ENCODE measurements around the gene CENPU. TPM values are rescaled to one million over a fixed set of nuclear protein-coding genes. Genes with fewer than 3 reads are reported as not detected.

The CENPU gene
- total RNA-seq, 1 donor from 2014 or later: 74.2 TPM

DNA sequence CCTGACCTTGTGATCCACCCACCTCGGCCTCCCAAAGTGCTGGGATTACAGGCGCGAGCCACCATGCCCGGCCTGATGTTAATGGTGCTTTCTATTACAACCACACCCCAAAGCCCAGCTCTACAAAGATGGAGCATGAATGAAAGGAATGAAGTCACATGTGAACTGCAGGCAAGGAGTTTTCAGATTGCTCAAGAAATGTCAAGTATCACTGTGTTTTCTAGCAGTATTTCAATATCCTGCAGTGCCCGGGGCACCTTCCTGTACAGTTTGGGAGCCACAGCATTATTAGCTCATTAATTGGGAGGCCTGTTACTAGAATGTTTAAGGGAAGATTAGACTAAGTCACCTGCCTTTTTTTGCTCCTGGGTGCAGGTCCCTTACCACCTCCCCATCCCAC is 44.2 kb downstream of the CENPU start:
- Mint-ChIP-seq H3K4me3 (ENCODE audit: low read depth) (no peak overlapping the region), H3K36me3 (ENCODE audit: low read depth) (peaks cover 37% of the 10 kb centered on the region), H3K4me1 (ENCODE audit: low read depth) (peaks cover 18% of the 10 kb centered on the region), H3K27me3 (ENCODE audit: low read depth) (no peaks in the 10 kb centered on the region), H3K27ac (no peak overlapping the region), H3K9me3 (no peaks in the 10 kb centered on the region)
- no peak for DNase-seq (ENCODE audit: low spot score)
- intact Hi-C loops (cut with micrococcal nuclease): no loop called here

DNA sequence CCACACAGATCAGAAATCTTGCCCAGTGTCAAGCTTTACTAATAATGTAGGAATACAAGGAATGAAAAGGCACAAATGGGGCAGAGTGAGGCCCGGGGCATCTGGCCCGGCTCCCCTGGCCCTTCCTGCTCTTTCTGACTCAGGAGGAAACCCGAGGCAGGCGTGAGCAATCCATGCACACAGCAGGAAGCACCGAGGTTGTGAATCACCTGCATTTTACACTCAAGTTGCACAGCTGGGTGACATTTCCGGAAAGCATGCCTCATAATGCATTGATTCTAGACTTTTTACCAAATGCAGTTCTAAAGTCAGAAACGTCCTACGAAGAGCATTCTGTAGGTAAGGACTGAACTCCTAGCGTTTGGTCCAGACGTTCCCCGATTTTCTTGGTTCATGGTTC is 45.4 kb downstream of the CENPU start:
- H3K4me1 Mint-ChIP-seq (ENCODE audit: low read depth): peaks cover 22% of the 10 kb centered on the region
- no peak overlapping the region for H3K27ac Mint-ChIP-seq
- H3K36me3 Mint-ChIP-seq (ENCODE audit: low read depth): peaks cover 28% of the 10 kb centered on the region
- H3K9me3 Mint-ChIP-seq: no peaks in the 10 kb centered on the region
- intact Hi-C loops (cut with micrococcal nuclease): no loop called here
- H3K27me3 Mint-ChIP-seq (ENCODE audit: low read depth): no peaks in the 10 kb centered on the region
- H3K4me3 Mint-ChIP-seq (ENCODE audit: low read depth): no peak overlapping the region
- DNase-seq (ENCODE audit: low spot score): no peak

DNA sequence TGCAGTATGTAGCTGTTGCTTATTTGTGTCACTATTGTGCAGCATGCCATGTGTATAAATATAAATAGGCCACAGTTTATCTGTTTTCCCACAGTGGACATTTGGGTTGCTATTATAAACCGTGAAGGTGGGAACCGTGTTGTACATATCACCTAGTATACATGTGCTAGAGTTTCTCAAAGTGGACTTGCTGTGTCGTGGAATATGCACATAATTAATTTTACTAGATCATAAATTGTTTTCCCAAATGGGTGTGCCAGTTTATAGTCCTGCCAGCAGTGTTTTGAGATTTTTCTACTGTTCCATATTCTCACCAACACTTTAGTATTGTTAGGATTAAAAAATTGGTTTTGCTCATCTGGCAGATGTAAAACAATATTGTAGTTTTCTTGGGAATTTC is 45.9 kb downstream of the CENPU start:
- intact Hi-C loops (cut with micrococcal nuclease): no loop called here
- H3K36me3 Mint-ChIP-seq (ENCODE audit: low read depth): peaks cover 24% of the 10 kb centered on the region
- no peak overlapping the region for H3K4me3 Mint-ChIP-seq (ENCODE audit: low read depth)
- no peaks in the 10 kb centered on the region for H3K9me3 Mint-ChIP-seq
- no peak overlapping the region for H3K27ac Mint-ChIP-seq
- peaks cover 22% of the 10 kb centered on the region for H3K4me1 Mint-ChIP-seq (ENCODE audit: low read depth)
- no peaks in the 10 kb centered on the region for H3K27me3 Mint-ChIP-seq (ENCODE audit: low read depth)
- no peak for DNase-seq (ENCODE audit: low spot score)

DNA sequence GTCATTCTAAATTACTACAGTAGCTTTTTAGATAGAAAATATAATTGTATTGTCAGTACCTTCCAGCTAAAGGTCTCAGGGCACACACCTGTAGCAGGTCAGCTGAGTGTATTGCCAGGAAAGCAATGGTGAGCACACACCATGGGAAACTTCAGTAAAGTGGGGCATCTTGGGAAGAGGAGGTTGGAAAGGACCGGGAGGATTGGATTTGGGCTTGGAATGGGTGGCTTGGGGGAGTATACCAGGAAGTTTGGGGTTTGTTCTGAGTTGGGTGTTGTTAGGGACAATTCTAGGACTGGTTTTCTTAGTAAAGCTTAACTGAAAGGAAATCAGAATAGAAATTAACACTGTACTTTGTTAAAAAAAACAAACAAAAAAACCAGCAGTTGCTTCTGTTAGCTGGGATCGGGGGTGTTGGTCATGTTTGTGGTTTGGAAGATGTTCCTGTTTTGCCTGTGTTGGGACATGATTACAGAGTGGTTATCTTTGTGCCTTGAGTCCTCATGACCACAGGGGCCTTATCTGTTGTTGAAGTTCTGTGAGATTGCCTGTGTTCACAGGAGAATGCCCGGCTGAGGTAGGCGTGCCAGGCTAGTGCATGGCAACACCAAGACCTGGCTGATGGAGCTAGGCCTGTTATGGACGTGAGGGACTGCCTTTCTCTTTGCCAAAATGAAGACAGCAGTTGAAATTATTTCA is 49.3 kb downstream of the CENPU start:
- intact Hi-C loops (cut with micrococcal nuclease): no loop called here
- Mint-ChIP-seq H3K36me3 (ENCODE audit: low read depth) (peaks cover 11% of the 10 kb centered on the region), H3K27ac (peak overlapping the region; percentile 54), H3K4me1 (ENCODE audit: low read depth) (peaks cover 22% of the 10 kb centered on the region), H3K9me3 (no peaks in the 10 kb centered on the region), H3K4me3 (ENCODE audit: low read depth) (no peak overlapping the region), H3K27me3 (ENCODE audit: low read depth) (no peaks in the 10 kb centered on the region)
- no peak for DNase-seq (ENCODE audit: low spot score)

DNA sequence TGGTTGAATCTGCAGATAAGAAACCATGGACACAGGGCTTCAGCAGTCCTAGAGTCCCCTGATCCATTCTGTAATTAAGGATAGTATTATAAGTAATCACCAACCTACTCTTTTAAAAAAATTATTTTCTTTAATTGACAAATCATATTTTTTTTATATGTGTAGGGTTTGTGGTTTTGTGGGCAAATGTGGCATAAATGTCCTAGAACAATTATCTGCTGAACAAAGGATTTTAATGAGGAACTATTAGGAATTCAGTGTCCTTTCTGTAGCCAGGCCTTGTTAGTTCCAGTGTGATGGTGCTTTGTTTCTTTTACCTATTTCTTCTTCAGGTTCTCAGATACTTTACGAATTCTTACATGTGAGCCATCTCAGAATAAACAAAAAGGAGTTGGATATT is 52.0 kb downstream of the CENPU start:
- no peaks in the 10 kb centered on the region for H3K9me3 Mint-ChIP-seq
- no peak overlapping the region for H3K27ac Mint-ChIP-seq
- no peaks in the 10 kb centered on the region for H3K27me3 Mint-ChIP-seq (ENCODE audit: low read depth)
- no peak overlapping the region for H3K4me3 Mint-ChIP-seq (ENCODE audit: low read depth)
- no peak for DNase-seq (ENCODE audit: low spot score)
- H3K36me3 Mint-ChIP-seq (ENCODE audit: low read depth): peaks cover 11% of the 10 kb centered on the region
- H3K4me1 Mint-ChIP-seq (ENCODE audit: low read depth): peaks cover 15% of the 10 kb centered on the region
- intact Hi-C loops (cut with micrococcal nuclease): no loop called here

DNA sequence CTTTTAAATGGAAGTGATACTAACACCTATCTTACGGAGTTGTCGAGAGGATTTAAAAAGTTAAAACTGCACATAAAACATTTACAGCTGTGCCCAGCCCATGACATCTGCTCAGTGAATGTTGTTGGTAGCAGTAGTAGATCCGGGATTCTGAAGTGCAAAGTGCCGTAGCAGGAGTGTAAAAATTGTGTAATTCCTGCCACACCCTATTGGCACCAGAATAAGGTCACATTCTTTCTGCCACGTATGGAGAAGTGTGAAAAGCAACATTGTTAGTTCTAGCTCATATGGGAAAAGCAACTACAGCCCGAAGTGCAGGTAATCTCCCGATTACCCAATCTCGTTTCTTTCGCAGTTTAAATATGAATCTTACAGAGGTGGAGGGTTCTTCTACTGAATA is 53.2 kb downstream of the CENPU start:
- no peaks in the 10 kb centered on the region for H3K27me3 Mint-ChIP-seq (ENCODE audit: low read depth)
- H3K27ac Mint-ChIP-seq: no peak overlapping the region
- intact Hi-C loops (cut with micrococcal nuclease): no loop called here
- DNase-seq (ENCODE audit: low spot score): no peak
- no peak overlapping the region for H3K4me3 Mint-ChIP-seq (ENCODE audit: low read depth)
- peaks cover 9% of the 10 kb centered on the region for H3K36me3 Mint-ChIP-seq (ENCODE audit: low read depth)
- H3K9me3 Mint-ChIP-seq: no peaks in the 10 kb centered on the region
- peaks cover 11% of the 10 kb centered on the region for H3K4me1 Mint-ChIP-seq (ENCODE audit: low read depth)

DNA sequence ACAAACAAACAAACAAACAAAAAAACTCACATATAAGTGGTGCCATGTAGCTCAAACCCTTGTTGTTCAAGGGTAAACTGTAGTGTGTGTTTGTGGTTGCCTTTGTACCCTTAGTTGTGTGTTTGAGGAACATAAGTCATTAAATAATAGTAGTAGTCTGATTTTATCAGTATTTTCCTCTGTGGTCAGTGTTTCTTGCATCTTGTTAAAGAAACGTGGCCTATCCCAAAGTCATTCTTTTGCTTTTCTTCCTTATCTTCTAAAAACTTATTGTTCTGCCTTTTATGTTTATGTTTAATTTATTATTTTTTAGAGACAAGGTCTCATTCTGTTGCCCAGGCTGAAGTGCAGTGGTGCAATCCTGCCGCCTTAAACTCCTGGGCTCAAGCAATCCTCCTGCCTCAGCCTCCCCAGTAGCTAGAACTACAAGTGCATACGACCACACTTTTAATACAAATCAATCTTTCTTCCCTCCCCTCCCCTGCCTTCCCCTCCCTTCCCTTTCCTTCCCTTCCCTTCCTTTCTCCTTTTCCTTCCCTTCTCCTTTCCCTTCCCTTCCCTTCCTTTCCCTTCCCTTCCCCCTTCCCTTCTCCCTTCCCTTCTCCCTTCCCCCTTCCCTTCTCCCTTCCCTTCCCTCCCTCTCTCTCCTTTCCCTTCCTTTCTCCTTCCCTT is 57.9 kb downstream of the CENPU start:
- Mint-ChIP-seq H3K27me3 (ENCODE audit: low read depth) (no peaks in the 10 kb centered on the region), H3K9me3 (no peaks in the 10 kb centered on the region), H3K4me1 (ENCODE audit: low read depth) (no peaks in the 10 kb centered on the region), H3K27ac (no peak overlapping the region), H3K4me3 (ENCODE audit: low read depth) (no peak overlapping the region), H3K36me3 (ENCODE audit: low read depth) (peaks cover 12% of the 10 kb centered on the region)
- no peak for DNase-seq (ENCODE audit: low spot score)
- intact Hi-C loops (cut with micrococcal nuclease): no loop called here

DNA sequence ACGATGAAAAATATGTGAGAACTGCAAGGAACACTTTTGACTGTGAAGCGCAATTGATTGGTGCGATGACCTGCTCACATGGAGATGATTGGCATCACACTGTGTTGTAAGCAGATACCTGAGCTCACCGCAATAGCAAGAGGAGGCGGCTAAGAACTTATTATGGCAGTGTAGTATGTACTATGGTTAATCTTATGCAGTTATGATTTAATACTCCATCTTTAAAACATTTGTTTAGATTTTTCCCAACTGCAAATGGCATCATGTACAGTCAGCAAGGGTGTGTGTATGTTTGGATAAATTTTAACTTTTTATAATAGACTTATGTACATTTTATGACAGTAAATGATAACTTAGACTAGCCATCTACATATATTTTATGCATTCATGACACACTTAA is 58.9 kb downstream of the CENPU start:
- no peak for DNase-seq (ENCODE audit: low spot score)
- Mint-ChIP-seq H3K9me3 (no peaks in the 10 kb centered on the region), H3K27ac (no peak overlapping the region), H3K4me3 (ENCODE audit: low read depth) (no peak overlapping the region), H3K27me3 (ENCODE audit: low read depth) (no peaks in the 10 kb centered on the region), H3K36me3 (ENCODE audit: low read depth) (peaks cover 9% of the 10 kb centered on the region), H3K4me1 (ENCODE audit: low read depth) (peaks cover 2% of the 10 kb centered on the region)
- intact Hi-C loops (cut with micrococcal nuclease): no loop called here

DNA sequence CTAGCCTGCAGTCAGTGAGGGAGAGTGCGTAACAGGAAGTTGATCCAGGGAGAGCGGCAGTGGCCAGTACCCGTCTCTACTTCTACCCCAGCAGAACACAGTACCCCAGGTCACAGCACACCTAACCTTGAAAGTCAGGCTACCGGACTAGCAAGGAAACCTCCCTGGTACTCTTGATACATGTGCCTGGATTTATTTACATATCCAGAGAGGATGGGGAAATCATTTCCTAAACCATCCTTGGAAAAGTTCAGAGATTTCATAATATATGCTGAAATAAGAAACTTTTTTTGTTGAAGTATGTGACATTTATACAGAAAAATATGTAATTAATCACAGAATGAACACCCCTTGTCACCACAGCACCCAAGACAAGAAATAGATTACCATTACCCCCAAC is 59.9 kb downstream of the CENPU start:
- Mint-ChIP-seq H3K4me3 (ENCODE audit: low read depth) (no peak overlapping the region), H3K27me3 (ENCODE audit: low read depth) (no peaks in the 10 kb centered on the region), H3K27ac (no peak overlapping the region), H3K9me3 (no peaks in the 10 kb centered on the region), H3K36me3 (ENCODE audit: low read depth) (peaks cover 19% of the 10 kb centered on the region), H3K4me1 (ENCODE audit: low read depth) (peaks cover 13% of the 10 kb centered on the region)
- intact Hi-C loops (cut with micrococcal nuclease): no loop called here
- DNase-seq (ENCODE audit: low spot score): no peak

DNA sequence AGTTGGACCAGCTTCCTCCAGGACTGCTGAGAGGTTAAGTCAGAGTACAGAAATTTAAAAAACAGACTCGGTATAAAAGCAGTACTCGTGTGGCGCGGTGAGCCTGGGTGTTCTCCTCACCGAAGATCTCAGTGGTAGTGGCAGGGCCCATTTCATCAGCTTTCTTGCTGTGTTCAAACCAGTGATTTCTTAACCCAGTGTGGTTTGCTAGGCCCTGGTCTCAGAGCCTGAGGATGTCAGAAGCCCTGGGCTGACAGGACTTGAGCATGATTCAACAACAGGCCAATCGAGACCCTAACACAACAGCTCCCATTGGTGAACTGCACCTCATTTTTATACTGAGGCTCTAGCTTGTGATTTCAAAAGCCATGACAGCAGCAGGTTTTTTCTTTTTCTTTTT is 61.2 kb downstream of the CENPU start:
- Mint-ChIP-seq H3K4me3 (ENCODE audit: low read depth) (no peak overlapping the region), H3K36me3 (ENCODE audit: low read depth) (peaks cover 30% of the 10 kb centered on the region), H3K4me1 (ENCODE audit: low read depth) (peaks cover 24% of the 10 kb centered on the region), H3K9me3 (no peaks in the 10 kb centered on the region), H3K27ac (no peak overlapping the region), H3K27me3 (ENCODE audit: low read depth) (no peaks in the 10 kb centered on the region)
- intact Hi-C loops (cut with micrococcal nuclease): no loop called here
- no peak for DNase-seq (ENCODE audit: low spot score)

DNA sequence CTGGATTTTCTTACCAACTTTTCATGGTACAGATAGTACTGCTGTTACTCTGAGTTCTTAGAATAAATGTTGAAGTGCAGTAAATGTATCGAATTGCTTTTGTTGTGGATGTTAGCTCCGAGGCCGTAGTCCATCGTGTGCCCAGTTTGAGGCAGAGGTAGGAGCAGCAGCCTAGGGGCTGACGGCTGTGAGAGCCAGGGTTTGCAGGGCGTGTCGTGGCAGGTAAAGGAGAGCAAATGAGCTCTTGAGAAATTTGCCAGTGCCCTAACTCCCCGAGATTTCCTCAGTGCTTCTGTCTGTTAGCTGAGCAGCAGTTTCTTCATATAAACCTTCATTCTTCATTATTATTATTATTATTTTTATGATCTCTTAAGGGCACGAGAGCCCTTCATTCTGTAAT is 62.8 kb downstream of the CENPU start:
- Mint-ChIP-seq H3K4me1 (ENCODE audit: low read depth) (peaks cover 34% of the 10 kb centered on the region), H3K4me3 (ENCODE audit: low read depth) (no peak overlapping the region), H3K27ac (no peak overlapping the region), H3K9me3 (no peaks in the 10 kb centered on the region), H3K27me3 (ENCODE audit: low read depth) (no peaks in the 10 kb centered on the region), H3K36me3 (ENCODE audit: low read depth) (peaks cover 37% of the 10 kb centered on the region)
- DNase-seq (ENCODE audit: low spot score): no peak
- intact Hi-C loops (cut with micrococcal nuclease): no loop called here

DNA sequence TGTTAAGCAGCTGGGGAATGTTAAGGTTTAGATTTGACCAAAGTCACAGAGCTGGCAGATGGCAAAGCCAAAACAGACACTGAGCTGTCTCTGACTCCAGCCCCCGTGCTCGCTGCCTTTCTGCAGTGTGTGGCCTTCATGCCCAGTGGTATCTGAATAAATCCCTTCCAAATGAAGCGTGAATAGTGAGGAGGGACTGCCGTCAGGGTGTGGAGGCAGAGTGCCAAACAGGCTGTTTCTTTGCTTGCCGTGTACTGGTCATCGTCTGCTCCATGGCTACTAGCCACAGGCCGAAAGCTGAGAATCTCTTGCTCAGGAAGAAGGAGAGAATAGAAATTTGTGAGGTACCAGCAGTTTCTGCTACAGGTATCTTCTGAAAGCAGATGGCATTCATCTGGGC is 64.6 kb downstream of the CENPU start:
- Mint-ChIP-seq H3K4me3 (ENCODE audit: low read depth) (no peak overlapping the region), H3K9me3 (no peaks in the 10 kb centered on the region), H3K27me3 (ENCODE audit: low read depth) (no peaks in the 10 kb centered on the region), H3K36me3 (ENCODE audit: low read depth) (peaks cover 40% of the 10 kb centered on the region), H3K27ac (peak overlapping the region; percentile 62), H3K4me1 (ENCODE audit: low read depth) (peaks cover 37% of the 10 kb centered on the region)
- intact Hi-C loops (cut with micrococcal nuclease): no loop called here
- no peak for DNase-seq (ENCODE audit: low spot score)

DNA sequence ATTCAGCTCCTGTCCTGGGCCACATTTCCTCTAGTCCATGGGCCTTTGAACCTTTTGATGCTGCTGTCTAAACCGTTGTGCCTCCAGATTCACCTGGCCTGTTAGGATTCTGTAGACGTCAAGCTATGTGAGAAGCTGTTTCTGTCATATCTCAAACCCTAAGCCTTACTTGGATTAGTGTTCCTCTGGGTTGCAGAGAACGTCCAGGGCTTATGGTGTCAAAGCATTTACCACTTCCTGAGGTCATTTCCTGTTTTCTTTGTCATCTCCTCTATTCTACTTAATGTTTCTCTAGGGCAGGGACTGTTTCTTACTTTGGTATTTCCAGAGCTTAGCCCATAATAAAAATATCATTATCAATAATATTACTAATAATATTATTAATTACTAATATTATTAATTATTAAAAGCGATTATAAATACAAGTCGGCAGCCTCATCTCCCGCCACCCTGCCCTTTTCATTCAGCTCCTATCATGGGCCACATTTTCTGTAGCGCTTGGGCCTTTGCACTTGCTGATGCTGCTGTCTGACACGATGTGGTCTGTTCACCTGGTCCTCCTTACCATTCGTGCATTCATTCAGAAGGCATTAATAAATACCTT is 65.3 kb downstream of the CENPU start:
- no peaks in the 10 kb centered on the region for H3K27me3 Mint-ChIP-seq (ENCODE audit: low read depth)
- H3K4me3 Mint-ChIP-seq (ENCODE audit: low read depth): no peak overlapping the region
- H3K4me1 Mint-ChIP-seq (ENCODE audit: low read depth): peaks cover 37% of the 10 kb centered on the region
- DNase-seq (ENCODE audit: low spot score): no peak
- peaks cover 40% of the 10 kb centered on the region for H3K36me3 Mint-ChIP-seq (ENCODE audit: low read depth)
- H3K27ac Mint-ChIP-seq: peak overlapping the region; percentile 81
- H3K9me3 Mint-ChIP-seq: no peaks in the 10 kb centered on the region
- intact Hi-C loops (cut with micrococcal nuclease): no loop called here

Measured in activated T-helper 2 cell treated with anti-CD3 and anti-CD28 coated beads, Interferon-gamma antibody, Interleukin-2, Interleukin-4, amounts not matched to agents 10 μg/mL and 5 μg/mL and 100 μg/mL, durations not matched to agents 14 hours and 24 hours and 36 hours (primary cell).